Tibial nerve (tissue), 3 donors: ENCODE measurements around the gene VSTM2B.

Experiments used
- POLR2A ChIP-seq, 2 donors: fragments of 450-650 bp; IDR thresholded peaks; one replicate each; pipeline ENCODE4 v1.6.1; 2017; ENCODE audit warnings: antibody characterized with exemption in 2 of 2, mild to moderate bottlenecking in 2 of 2, moderate library complexity in 2 of 2
- TF ChIP-seq, protein P1 (sequence below), 5 experiments: fragments of 200-600 bp in 3 of 5; fragments of 450-650 bp in 2 of 5; sonication (generic) in 3 of 5; IDR thresholded peaks; one replicate each; pipeline ENCODE4 v1.5.1; 2016 to 2019; ENCODE audit warnings: antibody characterized with exemption in 5 of 5, mild to moderate bottlenecking in 3 of 5, moderate library complexity in 2 of 5

DNA sequence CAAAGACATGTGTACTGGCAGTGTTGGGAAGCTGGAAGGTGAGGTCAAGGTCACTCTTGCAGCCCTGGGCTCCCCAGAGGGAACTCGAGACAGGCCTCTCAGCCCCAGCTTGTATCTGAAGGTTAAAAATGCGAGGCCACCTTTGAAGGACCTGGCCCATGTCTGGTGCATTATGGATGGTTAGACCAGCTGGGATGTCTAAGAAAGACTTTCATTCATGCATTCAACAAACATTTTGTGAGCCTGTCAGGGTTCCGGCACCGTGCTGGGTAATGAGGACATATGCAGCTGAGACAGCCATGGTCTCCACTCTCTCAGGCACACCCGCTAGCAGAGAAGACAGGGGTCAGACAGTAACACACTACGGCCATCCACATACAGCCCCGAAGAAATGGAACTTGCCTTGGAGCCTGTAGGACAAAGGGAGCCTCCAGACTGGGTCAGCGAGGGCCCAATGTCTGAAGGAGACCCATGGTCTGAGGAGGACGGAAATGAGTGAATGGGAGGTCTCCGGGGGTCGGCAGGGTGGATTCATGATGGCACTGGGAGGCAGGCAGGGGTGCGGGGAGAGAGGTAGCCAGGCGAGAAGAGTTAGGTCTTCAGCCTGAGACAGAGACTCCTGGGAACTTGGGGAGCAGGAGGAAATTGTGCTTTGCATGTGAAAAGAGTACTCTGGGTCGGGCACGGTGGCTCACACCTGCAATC is 19.0 kb downstream of the VSTM2B start:
- TF ChIP-seq, protein P1, sequence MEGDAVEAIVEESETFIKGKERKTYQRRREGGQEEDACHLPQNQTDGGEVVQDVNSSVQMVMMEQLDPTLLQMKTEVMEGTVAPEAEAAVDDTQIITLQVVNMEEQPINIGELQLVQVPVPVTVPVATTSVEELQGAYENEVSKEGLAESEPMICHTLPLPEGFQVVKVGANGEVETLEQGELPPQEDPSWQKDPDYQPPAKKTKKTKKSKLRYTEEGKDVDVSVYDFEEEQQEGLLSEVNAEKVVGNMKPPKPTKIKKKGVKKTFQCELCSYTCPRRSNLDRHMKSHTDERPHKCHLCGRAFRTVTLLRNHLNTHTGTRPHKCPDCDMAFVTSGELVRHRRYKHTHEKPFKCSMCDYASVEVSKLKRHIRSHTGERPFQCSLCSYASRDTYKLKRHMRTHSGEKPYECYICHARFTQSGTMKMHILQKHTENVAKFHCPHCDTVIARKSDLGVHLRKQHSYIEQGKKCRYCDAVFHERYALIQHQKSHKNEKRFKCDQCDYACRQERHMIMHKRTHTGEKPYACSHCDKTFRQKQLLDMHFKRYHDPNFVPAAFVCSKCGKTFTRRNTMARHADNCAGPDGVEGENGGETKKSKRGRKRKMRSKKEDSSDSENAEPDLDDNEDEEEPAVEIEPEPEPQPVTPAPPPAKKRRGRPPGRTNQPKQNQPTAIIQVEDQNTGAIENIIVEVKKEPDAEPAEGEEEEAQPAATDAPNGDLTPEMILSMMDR (IDR thresholded peaks at IDR 0.05): no peak
- no peak for TF ChIP-seq POLR2A (IDR thresholded peaks at IDR 0.05)
